ENCODE measurements around the gene LRRC17. TPM values are rescaled to one million over a fixed set of nuclear protein-coding genes. Genes with fewer than 3 reads are reported as not detected.

Gene LRRC17
- total RNA-seq, 1 experiment from 2014 or later, result 0.42 TPM

GRCh38 chr7:102935450-102936115 lies 22.8 kb downstream of the LRRC17 start:
- H3K4me1 Mint-ChIP-seq (ENCODE audit: low read depth, unreplicated experiment), result no peaks in the 10 kb centered on the region
- intact Hi-C loops (cut with micrococcal nuclease; ENCODE audit: unreplicated experiment), result no loop called here
- TF ChIP-seq CTCF (IDR thresholded peaks at IDR 0.05; ENCODE audit: unreplicated experiment), result no peak
- H3K9me3 Mint-ChIP-seq (ENCODE audit: low read depth, unreplicated experiment), result no peaks in the 10 kb centered on the region
- no peak overlapping the region for H3K27ac Mint-ChIP-seq (ENCODE audit: unreplicated experiment)
- H3K36me3 Mint-ChIP-seq (ENCODE audit: insufficient read depth, unreplicated experiment), result no peaks in the 10 kb centered on the region
- CTCF ChIA-PET, result no interaction called here
- DNase-seq, result no peak
- no peaks in the 10 kb centered on the region for H3K27me3 Mint-ChIP-seq (ENCODE audit: unreplicated experiment)
- no TSS peak for BruUV-seq (replicated peaks)
- no peak overlapping the region for H3K4me3 Mint-ChIP-seq (ENCODE audit: low read depth, unreplicated experiment)

GRCh38 chr7:102938679-102939078 lies 25.9 kb downstream of the LRRC17 start:
- Mint-ChIP-seq H3K27me3 (ENCODE audit: unreplicated experiment) (no peaks in the 10 kb centered on the region), H3K4me1 (ENCODE audit: low read depth, unreplicated experiment) (no peaks in the 10 kb centered on the region), H3K9me3 (ENCODE audit: low read depth, unreplicated experiment) (no peaks in the 10 kb centered on the region), H3K4me3 (ENCODE audit: low read depth, unreplicated experiment) (no peak overlapping the region), H3K36me3 (ENCODE audit: insufficient read depth, unreplicated experiment) (no peaks in the 10 kb centered on the region), H3K27ac (ENCODE audit: unreplicated experiment) (no peak overlapping the region)
- BruUV-seq (replicated peaks), result no TSS peak
- CTCF ChIA-PET, result no interaction called here
- intact Hi-C loops (cut with micrococcal nuclease; ENCODE audit: unreplicated experiment), result no loop called here
- TF ChIP-seq CTCF (IDR thresholded peaks at IDR 0.05; ENCODE audit: unreplicated experiment), result no peak
- DNase-seq, result no peak

- CTCF ChIA-PET, result no interaction called here
- H3K36me3 Mint-ChIP-seq (ENCODE audit: insufficient read depth, unreplicated experiment), result no peaks in the 10 kb centered on the region
- H3K4me3 Mint-ChIP-seq (ENCODE audit: low read depth, unreplicated experiment), result no peak overlapping the region
- no peak overlapping the region for H3K27ac Mint-ChIP-seq (ENCODE audit: unreplicated experiment)
- H3K9me3 Mint-ChIP-seq (ENCODE audit: low read depth, unreplicated experiment), result no peaks in the 10 kb centered on the region
- intact Hi-C loops (cut with micrococcal nuclease; ENCODE audit: unreplicated experiment), result no loop called here
- H3K4me1 Mint-ChIP-seq (ENCODE audit: low read depth, unreplicated experiment), result no peaks in the 10 kb centered on the region
- no peak for DNase-seq
- no peaks in the 10 kb centered on the region for H3K27me3 Mint-ChIP-seq (ENCODE audit: unreplicated experiment)
- no peak for TF ChIP-seq CTCF (IDR thresholded peaks at IDR 0.05; ENCODE audit: unreplicated experiment)
- BruUV-seq (replicated peaks), result no TSS peak
Observed at GRCh38 chr7:102942181-102942866, 29.5 kb downstream of the LRRC17 start.

GRCh38 chr7:102942868-102943267 lies 30.1 kb downstream of the LRRC17 start:
- Mint-ChIP-seq H3K36me3 (ENCODE audit: insufficient read depth, unreplicated experiment) (no peaks in the 10 kb centered on the region), H3K4me1 (ENCODE audit: low read depth, unreplicated experiment) (no peaks in the 10 kb centered on the region), H3K9me3 (ENCODE audit: low read depth, unreplicated experiment) (no peaks in the 10 kb centered on the region), H3K27me3 (ENCODE audit: unreplicated experiment) (no peaks in the 10 kb centered on the region), H3K27ac (ENCODE audit: unreplicated experiment) (no peak overlapping the region), H3K4me3 (ENCODE audit: low read depth, unreplicated experiment) (no peak overlapping the region)
- no peak for TF ChIP-seq CTCF (IDR thresholded peaks at IDR 0.05; ENCODE audit: unreplicated experiment)
- no peak for DNase-seq
- CTCF ChIA-PET, result no interaction called here
- BruUV-seq (replicated peaks), result no TSS peak
- intact Hi-C loops (cut with micrococcal nuclease; ENCODE audit: unreplicated experiment), result no loop called here
